Measurements from ENCODE around the gene NFATC2.

DNA sequence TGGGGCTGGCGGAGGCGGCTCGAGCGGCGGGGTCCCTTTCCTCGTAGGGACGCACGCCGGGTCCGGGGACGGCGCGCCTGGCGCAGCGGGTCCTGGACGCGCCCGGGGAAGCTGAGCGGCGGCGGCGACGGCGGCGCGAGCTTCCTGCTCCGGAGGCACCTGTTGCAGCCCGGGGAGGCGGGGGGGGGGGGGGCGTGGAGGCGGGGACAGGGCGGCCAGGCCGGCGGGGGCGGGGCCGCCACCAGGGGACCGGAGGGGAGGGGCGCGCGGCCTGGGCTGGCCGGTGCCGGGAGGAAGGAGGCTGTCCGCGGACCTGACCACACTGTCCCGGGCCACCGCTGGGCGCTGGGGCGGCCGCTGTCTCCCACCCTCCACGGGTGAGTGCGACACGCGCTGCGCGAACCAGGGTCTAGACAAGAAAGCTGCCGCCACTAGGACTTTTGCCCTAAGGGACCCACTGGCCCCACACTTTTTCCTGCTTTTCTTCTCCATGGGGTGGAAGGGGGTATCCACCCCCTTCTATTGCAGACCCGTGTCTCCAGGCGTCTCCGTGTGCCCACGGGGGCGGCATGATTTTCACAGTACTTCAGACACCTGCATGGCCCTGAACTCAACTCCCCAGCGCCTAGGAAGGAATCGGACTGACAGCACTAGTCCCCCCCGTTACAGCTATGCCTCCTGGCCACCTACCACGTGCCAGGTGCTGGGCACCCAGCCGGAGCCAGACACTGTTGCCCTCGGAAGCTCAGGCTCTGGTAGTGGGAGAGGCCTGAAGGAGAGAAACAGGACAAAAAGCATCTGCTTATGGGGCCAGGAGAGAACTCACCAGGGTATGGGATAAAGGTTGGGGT lies at the start of gene NFATC2:
- TF ChIP-seq, protein P1, sequence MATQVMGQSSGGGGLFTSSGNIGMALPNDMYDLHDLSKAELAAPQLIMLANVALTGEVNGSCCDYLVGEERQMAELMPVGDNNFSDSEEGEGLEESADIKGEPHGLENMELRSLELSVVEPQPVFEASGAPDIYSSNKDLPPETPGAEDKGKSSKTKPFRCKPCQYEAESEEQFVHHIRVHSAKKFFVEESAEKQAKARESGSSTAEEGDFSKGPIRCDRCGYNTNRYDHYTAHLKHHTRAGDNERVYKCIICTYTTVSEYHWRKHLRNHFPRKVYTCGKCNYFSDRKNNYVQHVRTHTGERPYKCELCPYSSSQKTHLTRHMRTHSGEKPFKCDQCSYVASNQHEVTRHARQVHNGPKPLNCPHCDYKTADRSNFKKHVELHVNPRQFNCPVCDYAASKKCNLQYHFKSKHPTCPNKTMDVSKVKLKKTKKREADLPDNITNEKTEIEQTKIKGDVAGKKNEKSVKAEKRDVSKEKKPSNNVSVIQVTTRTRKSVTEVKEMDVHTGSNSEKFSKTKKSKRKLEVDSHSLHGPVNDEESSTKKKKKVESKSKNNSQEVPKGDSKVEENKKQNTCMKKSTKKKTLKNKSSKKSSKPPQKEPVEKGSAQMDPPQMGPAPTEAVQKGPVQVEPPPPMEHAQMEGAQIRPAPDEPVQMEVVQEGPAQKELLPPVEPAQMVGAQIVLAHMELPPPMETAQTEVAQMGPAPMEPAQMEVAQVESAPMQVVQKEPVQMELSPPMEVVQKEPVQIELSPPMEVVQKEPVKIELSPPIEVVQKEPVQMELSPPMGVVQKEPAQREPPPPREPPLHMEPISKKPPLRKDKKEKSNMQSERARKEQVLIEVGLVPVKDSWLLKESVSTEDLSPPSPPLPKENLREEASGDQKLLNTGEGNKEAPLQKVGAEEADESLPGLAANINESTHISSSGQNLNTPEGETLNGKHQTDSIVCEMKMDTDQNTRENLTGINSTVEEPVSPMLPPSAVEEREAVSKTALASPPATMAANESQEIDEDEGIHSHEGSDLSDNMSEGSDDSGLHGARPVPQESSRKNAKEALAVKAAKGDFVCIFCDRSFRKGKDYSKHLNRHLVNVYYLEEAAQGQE (IDR thresholded peaks at IDR 0.05; ENCODE audit: insufficient read depth in 1 of 2, low read depth in 2 of 2, low read length in 2 of 2): no peak
- TF ChIP-seq SIN3A (IDR thresholded peaks at IDR 0.05; ENCODE audit: borderline replicate concordance, insufficient read depth, low read length) (no peak), POLR2AphosphoS5 (IDR thresholded peaks at IDR 0.05; ENCODE audit: low read depth, low read length) (no peak)

Data from PFSK-1 (cell line).